ENCODE measurements around the gene LYPD6. TPM values are rescaled to one million over a fixed set of nuclear protein-coding genes. Genes with fewer than 3 reads are reported as not detected.

LYPD6 gene
- total and polyA plus RNA-seq, 2 donors (not counting 1 experiment from before 2014, with no cell fraction given) = not detected

DNA sequence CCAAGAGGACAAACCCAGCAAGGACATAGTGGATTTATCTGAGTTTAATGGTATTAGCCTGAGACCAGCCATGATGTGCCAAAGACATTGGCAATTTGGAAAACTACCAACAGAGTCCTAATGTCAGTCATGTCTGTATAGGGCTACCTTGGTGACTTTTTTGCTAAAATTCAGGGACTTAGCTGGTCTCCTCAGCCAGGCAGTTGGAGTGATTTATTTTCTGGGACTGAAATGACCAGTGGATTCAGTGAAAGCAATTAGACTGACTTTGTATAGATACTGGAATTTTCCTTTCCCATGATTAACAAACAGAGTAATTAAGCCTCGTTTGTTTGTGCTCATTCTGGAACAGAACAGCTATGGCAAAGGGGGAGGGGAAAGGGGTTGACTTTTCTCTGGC, 55.0 kb downstream of the LYPD6 start:
- H3K27ac Mint-ChIP-seq = no peak overlapping the region
- no peaks in the 10 kb centered on the region for H3K4me1 ChIP-seq (ENCODE audit: control insufficient read depth in 2 of 2, insufficient read depth in 2 of 2, low read length in 2 of 2)
- no peak for DNase-seq
- ChIA-PET CTCF (no interaction called here), POLR2A (no interaction called here)
- no peaks in the 10 kb centered on the region for H4K20me1 ChIP-seq (ENCODE audit: control insufficient read depth, insufficient read depth, low read length, poor library complexity, severe bottlenecking)
- no CpG with 5 or more reads among the region's 1 CpG for WGBS (ENCODE audit: insufficient coverage)
- ATAC-seq (ENCODE audit: low read depth) = no peak
- H3K9me3 Mint-ChIP-seq (ENCODE audit: insufficient read depth) = no peaks in the 10 kb centered on the region
- peaks cover 3% of the 10 kb centered on the region for H3K27me3 Mint-ChIP-seq
- H3K79me2 ChIP-seq (ENCODE audit: control insufficient read depth, insufficient read depth, low read length) = no peaks in the 10 kb centered on the region
- H3K27ac ChIP-seq (ENCODE audit: low read length in 2 of 2) = no peak overlapping the region
- no peaks in the 10 kb centered on the region for H3K9me3 ChIP-seq (ENCODE audit: control extremely low read depth in 1 of 3, control insufficient read depth in 2 of 3, insufficient read depth in 1 of 3, low read length in 2 of 3)
- no peaks in the 10 kb centered on the region for H3K36me3 ChIP-seq (replicated peaks in 1 of 2; ENCODE audit: control extremely low read depth in 1 of 2, control insufficient read depth in 1 of 2, extremely low read depth in 1 of 2, insufficient read depth in 2 of 2, low read length in 1 of 2)
- H3K4me3 Mint-ChIP-seq = no peak overlapping the region
- no peak overlapping the region for H3K4me2 ChIP-seq (replicated peaks; ENCODE audit: low read depth, low read length, poor library complexity, severe bottlenecking)
- H3K4me3 ChIP-seq (ENCODE audit: control extremely low read depth in 1 of 5, extremely low read depth in 1 of 5, insufficient read depth in 1 of 5, low read depth in 2 of 5, low read length in 4 of 5) = no peak overlapping the region
- H2AFZ ChIP-seq (ENCODE audit: insufficient read depth, low read depth, low read length, poor library complexity, severe bottlenecking) = no peak overlapping the region
- H3K4me1 Mint-ChIP-seq = no peaks in the 10 kb centered on the region
- no peak overlapping the region for H3K9ac ChIP-seq (ENCODE audit: low read length)
- TF ChIP-seq, protein P1, sequence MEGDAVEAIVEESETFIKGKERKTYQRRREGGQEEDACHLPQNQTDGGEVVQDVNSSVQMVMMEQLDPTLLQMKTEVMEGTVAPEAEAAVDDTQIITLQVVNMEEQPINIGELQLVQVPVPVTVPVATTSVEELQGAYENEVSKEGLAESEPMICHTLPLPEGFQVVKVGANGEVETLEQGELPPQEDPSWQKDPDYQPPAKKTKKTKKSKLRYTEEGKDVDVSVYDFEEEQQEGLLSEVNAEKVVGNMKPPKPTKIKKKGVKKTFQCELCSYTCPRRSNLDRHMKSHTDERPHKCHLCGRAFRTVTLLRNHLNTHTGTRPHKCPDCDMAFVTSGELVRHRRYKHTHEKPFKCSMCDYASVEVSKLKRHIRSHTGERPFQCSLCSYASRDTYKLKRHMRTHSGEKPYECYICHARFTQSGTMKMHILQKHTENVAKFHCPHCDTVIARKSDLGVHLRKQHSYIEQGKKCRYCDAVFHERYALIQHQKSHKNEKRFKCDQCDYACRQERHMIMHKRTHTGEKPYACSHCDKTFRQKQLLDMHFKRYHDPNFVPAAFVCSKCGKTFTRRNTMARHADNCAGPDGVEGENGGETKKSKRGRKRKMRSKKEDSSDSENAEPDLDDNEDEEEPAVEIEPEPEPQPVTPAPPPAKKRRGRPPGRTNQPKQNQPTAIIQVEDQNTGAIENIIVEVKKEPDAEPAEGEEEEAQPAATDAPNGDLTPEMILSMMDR (IDR thresholded peaks at IDR 0.05) = no peak
- TF ChIP-seq EZH2 (IDR thresholded peaks at IDR 0.05; ENCODE audit: borderline replicate concordance, insufficient read depth, low read depth, low read length, poor library complexity, severe bottlenecking) = no peak
- intact Hi-C loops (cut with micrococcal nuclease) = no loop called here
- H3K27me3 ChIP-seq (replicated peaks in 1 of 4; ENCODE audit: control extremely low read depth in 1 of 4, control insufficient read depth in 3 of 4, insufficient read depth in 4 of 4, low read length in 3 of 4) = peaks cover 0 to 4% (median 0%) of the 10 kb centered on the region in 4 experiments

DNA sequence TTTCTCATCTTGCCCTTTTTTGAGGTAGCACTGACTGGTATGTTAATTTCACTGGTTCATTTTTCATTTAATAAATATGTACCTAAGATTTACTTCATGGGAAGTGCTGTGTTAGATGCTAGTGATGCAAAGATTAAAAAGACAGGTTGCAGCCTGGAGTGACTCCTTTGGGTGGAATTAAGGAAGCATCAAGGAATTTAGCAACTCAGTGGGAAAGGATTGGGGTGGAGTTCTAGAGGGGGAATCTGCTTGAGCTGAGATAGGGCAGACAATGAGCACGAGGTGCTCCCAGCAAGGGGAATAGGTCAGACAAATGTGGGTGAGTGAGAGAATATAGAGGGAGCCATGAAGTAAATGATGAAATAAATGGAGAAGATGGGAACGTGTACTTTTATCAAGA, 57.0 kb downstream of the LYPD6 start:
- Histone ChIP-seq H3K27ac (ENCODE audit: low read length in 2 of 2) (no peak overlapping the region), H3K36me3 (replicated peaks in 1 of 2; ENCODE audit: control extremely low read depth in 1 of 2, control insufficient read depth in 1 of 2, extremely low read depth in 1 of 2, insufficient read depth in 2 of 2, low read length in 1 of 2) (no peaks in the 10 kb centered on the region), H3K27me3 (replicated peaks in 1 of 4; ENCODE audit: control extremely low read depth in 1 of 4, control insufficient read depth in 3 of 4, insufficient read depth in 4 of 4, low read length in 3 of 4) (peaks cover 0 to 4% (median 0%) of the 10 kb centered on the region in 4 experiments), H3K4me1 (ENCODE audit: control insufficient read depth in 2 of 2, insufficient read depth in 2 of 2, low read length in 2 of 2) (no peaks in the 10 kb centered on the region), H3K4me3 (ENCODE audit: control extremely low read depth in 1 of 5, extremely low read depth in 1 of 5, insufficient read depth in 1 of 5, low read depth in 2 of 5, low read length in 4 of 5) (no peak overlapping the region), H3K4me2 (replicated peaks; ENCODE audit: low read depth, low read length, poor library complexity, severe bottlenecking) (no peak overlapping the region), H3K79me2 (ENCODE audit: control insufficient read depth, insufficient read depth, low read length) (no peaks in the 10 kb centered on the region), H3K9me3 (ENCODE audit: control extremely low read depth in 1 of 3, control insufficient read depth in 2 of 3, insufficient read depth in 1 of 3, low read length in 2 of 3) (no peaks in the 10 kb centered on the region), H2AFZ (ENCODE audit: insufficient read depth, low read depth, low read length, poor library complexity, severe bottlenecking) (no peak overlapping the region), H4K20me1 (ENCODE audit: control insufficient read depth, insufficient read depth, low read length, poor library complexity, severe bottlenecking) (no peaks in the 10 kb centered on the region), H3K9ac (ENCODE audit: low read length) (no peak overlapping the region)
- ChIA-PET POLR2A (no interaction called here), CTCF (no interaction called here)
- H3K27ac Mint-ChIP-seq = no peak overlapping the region
- no peaks in the 10 kb centered on the region for H3K9me3 Mint-ChIP-seq (ENCODE audit: insufficient read depth)
- H3K4me3 Mint-ChIP-seq = no peak overlapping the region
- 73% methylated on average over 1 of the region's 2 CpGs for WGBS (ENCODE audit: insufficient coverage)
- intact Hi-C loops (cut with micrococcal nuclease) = no loop called here
- DNase-seq (no peak), ATAC-seq (ENCODE audit: low read depth) (no peak)
- peaks cover 3% of the 10 kb centered on the region for H3K27me3 Mint-ChIP-seq
- TF ChIP-seq, protein P1 (IDR thresholded peaks at IDR 0.05) = no peak
- TF ChIP-seq EZH2 (IDR thresholded peaks at IDR 0.05; ENCODE audit: borderline replicate concordance, insufficient read depth, low read depth, low read length, poor library complexity, severe bottlenecking) = no peak
- H3K4me1 Mint-ChIP-seq = no peaks in the 10 kb centered on the region
